Right hindlimb (tissue), 1 donor: ENCODE results near the gene RGPD6.
"Not testable (repeated sequence)": the region's sequence is repeated elsewhere in the genome, so short reads cannot be mapped to it uniquely, and the experiment has no call there.

Source experiments
- DNase-seq: peaks from one replicate; pipeline ENCODE4 v3.0.0-alpha.2; 2018

RGPD6 gene

GRCh38 chr2:110480084-110480483, 96.9 kb downstream of the RGPD6 start:
- not testable (repeated sequence) for DNase-seq

DNA sequence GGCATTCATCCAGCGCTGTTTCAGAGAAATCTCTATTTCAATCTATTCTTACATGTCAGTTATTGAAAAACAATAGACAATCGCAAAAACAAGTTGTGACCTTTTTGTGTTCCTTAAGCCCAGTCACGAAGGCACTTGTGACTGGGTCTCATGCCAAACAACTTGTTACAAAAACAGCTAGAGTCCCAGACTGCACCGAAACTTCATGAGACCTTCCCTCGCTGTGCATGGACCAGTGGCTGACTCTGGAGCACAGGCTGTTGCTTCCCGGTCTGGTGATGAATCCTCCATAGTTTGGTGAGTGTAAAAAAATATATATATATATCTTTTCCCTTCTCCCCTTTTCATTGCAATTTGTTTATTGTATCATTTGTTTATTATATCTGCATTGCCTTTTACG, 99.7 kb downstream of the RGPD6 start:
- not testable (repeated sequence) for DNase-seq

DNA sequence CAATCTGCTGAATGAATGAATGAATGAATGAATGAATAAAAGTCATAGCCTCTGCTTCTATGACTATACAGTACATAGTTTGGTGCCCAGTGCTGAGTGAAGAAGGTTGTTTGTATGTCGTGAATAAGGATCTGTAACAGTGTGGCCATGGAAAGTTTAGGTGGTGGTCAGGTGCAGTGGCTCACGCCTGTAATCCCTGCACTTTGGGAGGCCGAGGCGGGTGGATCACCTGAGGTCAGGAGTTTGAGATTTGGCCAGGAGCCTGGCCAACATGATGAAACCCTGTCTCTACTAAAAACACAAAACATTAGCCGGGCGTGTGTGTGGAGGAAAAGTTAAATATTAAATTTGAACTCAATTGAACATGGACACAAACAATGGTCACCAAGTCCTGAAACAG, 100.1 kb downstream of the RGPD6 start:
- DNase-seq = not testable (repeated sequence)

- not testable (repeated sequence) for DNase-seq
Measured at GRCh38 chr2:110475627-110476359, 101.2 kb downstream of the RGPD6 start.

GRCh38 chr2:110474898-110475297, 102.1 kb downstream of the RGPD6 start:
- DNase-seq = not testable (repeated sequence)

DNA sequence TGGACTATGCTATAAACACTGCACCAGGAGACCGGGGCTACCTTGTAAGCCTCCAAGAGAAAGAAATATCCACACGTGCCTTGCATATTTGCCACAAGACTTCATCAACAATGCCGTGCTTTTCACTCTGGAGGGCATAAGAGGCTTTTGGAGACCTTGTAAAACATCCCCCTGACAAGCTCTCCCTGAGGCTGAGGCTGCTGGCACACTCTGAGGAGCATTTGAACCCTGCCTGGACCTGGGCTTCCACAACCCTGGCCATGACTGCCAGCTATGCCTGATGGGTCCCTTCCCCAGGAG, 104.0 kb downstream of the RGPD6 start:
- not testable (repeated sequence) for DNase-seq

DNA sequence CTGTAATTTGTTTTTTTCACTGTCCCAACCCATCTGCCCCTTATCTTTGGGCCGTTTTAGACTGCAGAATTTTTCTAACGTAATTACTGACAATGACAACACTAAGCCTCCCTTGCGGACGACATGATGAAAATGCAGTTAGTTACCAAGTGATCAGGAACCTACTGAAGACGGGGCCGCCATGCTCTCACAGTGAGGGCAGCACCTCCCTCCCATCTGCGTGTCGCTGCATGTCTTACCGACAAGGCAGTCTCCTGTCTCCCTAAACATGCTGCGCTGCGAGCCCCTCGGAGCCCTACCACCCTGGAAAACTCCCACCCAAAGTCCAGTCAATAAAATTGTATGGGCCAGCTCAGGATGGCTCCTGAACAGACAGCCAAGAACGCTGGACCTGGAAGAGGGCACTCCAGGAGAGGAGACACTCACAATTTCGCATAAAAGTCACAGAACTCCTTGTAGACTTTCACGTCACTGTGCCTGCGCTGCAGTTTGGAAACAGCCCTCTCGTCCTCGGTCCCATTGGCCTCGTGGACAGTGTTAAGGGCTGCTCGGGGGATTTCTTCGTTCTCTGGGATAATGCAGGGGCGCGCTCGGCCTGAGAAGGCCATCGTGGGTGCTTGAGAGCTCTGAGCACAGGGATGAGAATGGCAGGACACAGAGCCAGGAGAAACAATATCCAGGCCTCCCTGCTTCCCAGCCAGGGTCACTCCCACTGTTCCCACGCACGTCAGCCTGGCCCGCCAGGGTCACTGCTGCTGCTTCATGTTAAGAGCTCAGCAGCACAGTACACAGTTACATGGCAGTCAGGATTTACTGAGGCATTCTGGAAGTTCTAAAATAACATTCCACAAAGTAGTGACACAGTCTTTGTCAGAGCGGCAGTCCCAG, 104.6 kb downstream of the RGPD6 start, which contains the start of gene LIMS4:
Gene LIMS4, minus strand, starts transcription at position 646 of the 888 bp plus-strand sequence. Its CDS starts 38 bp downstream, at position 608.
- not testable (repeated sequence) for DNase-seq

DNA sequence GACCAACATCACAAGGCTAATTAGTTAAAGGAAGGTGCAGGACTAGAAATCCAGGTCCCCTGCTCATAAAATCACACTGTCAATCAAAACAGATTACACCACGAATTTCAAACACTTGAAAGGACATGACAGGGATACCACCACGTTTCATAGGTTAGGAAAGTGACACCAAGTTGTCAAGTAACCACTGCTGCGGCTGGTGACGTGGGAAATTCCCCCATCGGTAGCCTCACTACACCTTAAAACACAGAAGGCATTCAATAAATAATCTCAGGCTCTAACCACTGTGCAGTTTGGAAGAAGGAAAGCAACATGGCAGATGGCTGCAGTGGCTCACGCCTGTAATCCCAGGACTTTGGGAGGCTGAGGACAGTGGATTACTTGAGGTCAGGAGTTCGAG, 108.1 kb downstream of the RGPD6 start:
- not testable (repeated sequence) for DNase-seq

DNA sequence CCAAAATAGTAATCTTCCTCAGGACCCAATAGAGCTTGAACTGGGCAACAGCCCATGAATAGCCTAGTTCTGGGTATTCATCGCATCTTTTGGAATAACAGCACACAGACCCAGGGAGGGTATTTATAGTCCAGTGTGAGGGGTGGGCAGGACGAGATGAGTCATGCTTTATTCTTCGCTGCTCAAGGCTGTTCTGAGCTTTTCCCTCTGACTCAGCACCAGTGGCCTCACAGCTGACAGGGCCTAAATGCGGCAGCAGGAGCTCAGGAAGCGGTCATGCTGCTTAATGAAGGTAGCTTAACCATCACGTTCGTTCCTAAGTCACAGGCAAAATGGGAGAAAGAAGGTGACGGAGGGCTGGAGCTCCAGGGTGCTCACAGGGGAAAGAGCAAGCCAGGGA, 111.7 kb downstream of the RGPD6 start:
- not testable (repeated sequence) for DNase-seq
